CD14-positive monocyte (primary cell): ENCODE measurements around the gene MEGF6. TPM values are rescaled to one million over a fixed set of nuclear protein-coding genes. Genes with fewer than 3 reads are reported as not detected.

Experiments
- DNase-seq, 3 donors: peaks; one replicate each; pipeline ENCODE4 v3.0.0-alpha.2; 2011 to 2022
- H2AFZ ChIP-seq: 2 replicates; pipeline ENCODE4 v1.6.0; 2012; ENCODE audit warnings: mild to moderate bottlenecking, low read depth, low read length, inconsistent platforms; ENCODE audit not compliant: insufficient read depth, poor library complexity, severe bottlenecking
- H3K27ac ChIP-seq, 2 donors: 1 replicate in 1 of 2; 2 replicates in 1 of 2; pipeline ENCODE4 v1.5.1; 2012 to 2013; ENCODE audit warnings: low read length in 2 of 2, control low read depth in 1 of 2, inconsistent platforms in 1 of 2, low read depth in 1 of 2, mild to moderate bottlenecking in 1 of 2
- H3K27me3 ChIP-seq, 2 donors: one replicate each; pipeline versions ENCODE4 v1.6.0 to v1.6.1; 2011 to 2013; ENCODE audit warnings: low read length in 2 of 2; ENCODE audit not compliant: control insufficient read depth in 2 of 2, insufficient read depth in 2 of 2
- H3K36me3 ChIP-seq, 2 donors: replicated peaks in 1 of 2; 1 replicate in 1 of 2; 2 replicates in 1 of 2; pipeline versions ENCODE4 v1.5.1 to v1.6.1; 2012 to 2013; ENCODE audit warnings: low read length in 2 of 2, control low read depth in 1 of 2, inconsistent platforms in 1 of 2, mild to moderate bottlenecking in 1 of 2; ENCODE audit not compliant: insufficient read depth in 2 of 2, control insufficient read depth in 1 of 2
- H3K4me1 ChIP-seq, 2 donors: 1 replicate in 1 of 2; 2 replicates in 1 of 2; pipeline versions ENCODE4 v1.5.1 to v1.6.1; 2012 to 2013; ENCODE audit warnings: low read length in 2 of 2, control low read depth in 1 of 2, inconsistent platforms in 1 of 2, mild to moderate bottlenecking in 1 of 2, moderate library complexity in 1 of 2; ENCODE audit not compliant: insufficient read depth in 2 of 2, control insufficient read depth in 1 of 2
- H3K4me2 ChIP-seq: replicated peaks from 2 replicates; pipeline ENCODE3; 2012; ENCODE audit warnings: low read length, moderate library complexity, mild to moderate bottlenecking; ENCODE audit not compliant: poor library complexity, severe bottlenecking; ENCODE audit errors: extremely low read depth
- H3K4me3 ChIP-seq, 3 experiments: fragments of 200-600 bp in 1 of 3; sonication (generic) in 1 of 3; replicated peaks in 1 of 3; 1 replicate in 2 of 3; 2 replicates in 1 of 3; pipeline ENCODE4 v1.5.1; 2011 to 2013; ENCODE audit warnings: low read length in 3 of 3, mild to moderate bottlenecking in 3 of 3, control low read depth in 2 of 3, low read depth in 2 of 3, inconsistent platforms in 1 of 3, moderate library complexity in 1 of 3
- H3K79me2 ChIP-seq: 2 replicates; pipeline ENCODE4 v1.6.0; 2012; ENCODE audit warnings: mild to moderate bottlenecking, control low read depth, inconsistent platforms, low read length, moderate library complexity; ENCODE audit not compliant: insufficient read depth
- H3K9ac ChIP-seq: 2 replicates; pipeline ENCODE4 v1.6.0; 2017; ENCODE audit warnings: low read length, mild to moderate bottlenecking; ENCODE audit not compliant: insufficient read depth, poor library complexity, severe bottlenecking
- H3K9me3 ChIP-seq, 2 donors: replicated peaks in 1 of 2; 1 replicate in 1 of 2; 2 replicates in 1 of 2; pipeline versions ENCODE4 v1.5.1 to v1.6.1; 2012 to 2013; ENCODE audit warnings: low read length in 2 of 2, control low read depth in 1 of 2; ENCODE audit not compliant: control insufficient read depth in 1 of 2, insufficient read depth in 1 of 2
- H4K20me1 ChIP-seq: 2 replicates; pipeline ENCODE4 v1.6.0; 2012; ENCODE audit warnings: mild to moderate bottlenecking, low read length, control low read depth, moderate library complexity; ENCODE audit not compliant: insufficient read depth
- H3K27ac Mint-ChIP-seq, 7 donors: one replicate each; pipeline ENCODE4 v1.8.0; 2020; ENCODE audit warnings: mild to moderate bottlenecking in 7 of 7, mixed read lengths in 7 of 7, moderate library complexity in 6 of 7, inconsistent platforms in 2 of 7
- H3K27me3 Mint-ChIP-seq, 3 donors: one replicate each; pipeline ENCODE4 v1.8.0; 2021 to 2022; ENCODE audit warnings: low read depth in 3 of 3, mild to moderate bottlenecking in 3 of 3, mixed read lengths in 3 of 3, moderate library complexity in 3 of 3, inconsistent platforms in 1 of 3
- H3K36me3 Mint-ChIP-seq, 2 donors: one replicate each; pipeline ENCODE4 v1.8.0; 2020; ENCODE audit warnings: mixed read lengths in 2 of 2, inconsistent platforms in 1 of 2, mild to moderate bottlenecking in 1 of 2
- H3K4me1 Mint-ChIP-seq: one replicate; pipeline ENCODE4 v1.8.0; 2020; ENCODE audit warnings: mild to moderate bottlenecking, mixed read lengths
- H3K4me3 Mint-ChIP-seq, 2 donors: one replicate each; pipeline ENCODE4 v1.8.0; 2020; ENCODE audit warnings: mild to moderate bottlenecking in 2 of 2, mixed read lengths in 2 of 2, moderate library complexity in 1 of 2
- H3K9me3 Mint-ChIP-seq, 7 donors: one replicate each; pipeline ENCODE4 v1.8.0; 2020 to 2022; ENCODE audit warnings: mixed read lengths in 7 of 7, mild to moderate bottlenecking in 6 of 7, moderate library complexity in 6 of 7, inconsistent platforms in 2 of 7
- CTCF ChIP-seq: fragments of 200-600 bp; IDR thresholded peaks from one replicate; pipeline ENCODE4 v1.8.0; 2022; ENCODE audit warnings: antibody characterized with exemption, mild to moderate bottlenecking
- WGBS: methylation state at CpG from one replicate; pipeline ENCODE4 v1.1.5; 2013; ENCODE audit warnings: missing lambda C conversion rate; ENCODE audit not compliant: insufficient coverage; 5-methylcytosine and 5-hydroxymethylcytosine counted together
- intact Hi-C, 2 donors: fragments of 100-400 bp; cut with micrococcal nuclease; formaldehyde crosslinking; loops; one replicate each; pipeline versions ENCODE4 v1.15.0 to v1.15.1; 2023
- polyA plus RNA-seq, 3 donors: library from polyadenylated mRNA; depleted of rRNA in 1 of 3; unstranded in 2 of 3; stranded (reverse) in 1 of 3; fragments of 300-500 nt in 2 of 3; fragments of >200 nt in 1 of 3; fragmentation: Illumina TruSeq in 2 of 3; gene quantifications; 1 replicate in 2 of 3; 2 replicates in 1 of 3; pipeline ENCODE4 v1.2.3, GENCODE V29; 2012 to 2021

The MEGF6 gene
- polyA plus RNA-seq, 3 donors, result 0.39 to 3.8 (median 1.2) TPM

- Histone ChIP-seq H3K27me3 (no peaks in the 10 kb centered on the region), H3K36me3 (no peaks in the 10 kb centered on the region), H2AFZ (no peak overlapping the region), H4K20me1 (no peaks in the 10 kb centered on the region), H3K4me2 (no peak overlapping the region), H3K79me2 (no peaks in the 10 kb centered on the region), H3K9ac (no peak overlapping the region), H3K27ac (no peak overlapping the region), H3K9me3 (no peaks in the 10 kb centered on the region), H3K4me1 (no peaks in the 10 kb centered on the region), H3K4me3 (no peak overlapping the region)
- peaks cover 0 to 2% of the 10 kb centered on the region in 2 donors for H3K36me3 Mint-ChIP-seq
- no peak overlapping the region for H3K4me3 Mint-ChIP-seq
- H3K27me3 Mint-ChIP-seq, result peaks cover 0 to 5% (median 3%) of the 10 kb centered on the region in 3 donors
- H3K9me3 Mint-ChIP-seq, result peaks cover 0 to 5% (median 0%) of the 10 kb centered on the region in 7 donors
- no peaks in the 10 kb centered on the region for H3K4me1 Mint-ChIP-seq
- WGBS, result 94% methylated on average over 33 of the region's 33 CpGs
- no peak overlapping the region for H3K27ac Mint-ChIP-seq
- intact Hi-C loops, result no loop called here
- TF ChIP-seq CTCF, result no peak
- DNase-seq, result no peak
Measured at GRCh38 chr1:3508757-3509415, 102.4 kb downstream of the MEGF6 start.

GRCh38 chr1:3507636-3508275 is 103.6 kb downstream of the MEGF6 start:
- H3K4me2 ChIP-seq, result no peak overlapping the region
- H3K4me3 Mint-ChIP-seq, result no peak overlapping the region
- H2AFZ ChIP-seq, result no peak overlapping the region
- peaks cover 0 to 5% (median 3%) of the 10 kb centered on the region in 3 donors for H3K27me3 Mint-ChIP-seq
- no peaks in the 10 kb centered on the region for H3K36me3 ChIP-seq
- H3K9ac ChIP-seq, result no peak overlapping the region
- no peak for TF ChIP-seq CTCF
- H3K79me2 ChIP-seq, result no peaks in the 10 kb centered on the region
- H3K9me3 ChIP-seq, result no peaks in the 10 kb centered on the region
- no peaks in the 10 kb centered on the region for H4K20me1 ChIP-seq
- H3K4me1 ChIP-seq, result no peaks in the 10 kb centered on the region
- H3K9me3 Mint-ChIP-seq, result peaks cover 0 to 3% (median 0%) of the 10 kb centered on the region in 7 donors
- no peak for DNase-seq
- H3K4me1 Mint-ChIP-seq, result no peaks in the 10 kb centered on the region
- H3K4me3 ChIP-seq, result no peak overlapping the region
- H3K36me3 Mint-ChIP-seq, result peaks cover 0 to 3% of the 10 kb centered on the region in 2 donors
- intact Hi-C loops, result no loop called here
- H3K27ac ChIP-seq, result no peak overlapping the region
- 98% methylated on average over 8 of the region's 11 CpGs for WGBS
- H3K27ac Mint-ChIP-seq, result peak overlapping the region in 2 of 7 donors; percentile 13 to 46
- H3K27me3 ChIP-seq, result no peaks in the 10 kb centered on the region
